G401 (cell line): ENCODE measurements around the gene HINT3. TPM values are rescaled to one million over a fixed set of nuclear protein-coding genes. Genes with fewer than 3 reads are reported as not detected.
"Not testable (repeated sequence)": the region's sequence is repeated elsewhere in the genome, so short reads cannot be mapped to it uniquely, and the experiment has no call there.

Source experiments
- DNase-seq: peaks from one replicate; pipeline ENCODE4 v3.0.0-alpha.2; 2015; ENCODE audit warnings: low spot score
- in situ Hi-C: cut with HindIII; loops from 2 replicates; pipeline ENCODE4 v1.10.0; 2016; ENCODE audit warnings: low sequenced_read_pairs, mixed read lengths
- total RNA-seq: library from RNA; depleted of rRNA; stranded (reverse); fragments of >200 nt; shearing (Covaris generic); gene quantifications from 2 replicates; pipeline ENCODE4 v1.2.3, GENCODE V29; 2014; rRNA removed

Gene HINT3
- total RNA-seq = 9.0 and 9.8 TPM in 2 replicates

GRCh38 chr6:125956506-125957390 is at the start of gene HINT3:
TSS of gene HINT3 (plus strand) at chr6:125956770. CDS start at chr6:125956978, 208 bp downstream.
- in situ Hi-C loops = no loop called here

GRCh38 chr6:125910527-125910926 is 46.0 kb upstream of the HINT3 start:
- DNase-seq = no peak
- in situ Hi-C loops = no loop called here

More at GRCh38 chr6:125956506-125957390, at the start of gene HINT3:
- peak; percentile 98 for DNase-seq

- DNase-seq, in situ Hi-C loops: not testable (repeated sequence)
Observed at GRCh38 chr6:125911051-125911451, 45.5 kb upstream of the HINT3 start.

GRCh38 chr6:125912430-125912829 is 44.1 kb upstream of the HINT3 start:
- in situ Hi-C loops = not testable (repeated sequence)

GRCh38 chr6:125913145-125913544 is 43.4 kb upstream of the HINT3 start:
- in situ Hi-C loops = no loop called here
- no peak for DNase-seq

More at GRCh38 chr6:125912430-125912829, 44.1 kb upstream of the HINT3 start:
- DNase-seq = not testable (repeated sequence)

GRCh38 chr6:125913864-125914351 is 42.7 kb upstream of the HINT3 start:
- no peak for DNase-seq

GRCh38 chr6:125918230-125918629 is 38.3 kb upstream of the HINT3 start:
- in situ Hi-C loops = no loop called here
- DNase-seq = no peak

More at GRCh38 chr6:125913864-125914351, 42.7 kb upstream of the HINT3 start:
- in situ Hi-C loops = no loop called here

GRCh38 chr6:125918681-125919566 is 37.6 kb upstream of the HINT3 start:
- in situ Hi-C loops = no loop called here

GRCh38 chr6:125919618-125920017 is 37.0 kb upstream of the HINT3 start:
- in situ Hi-C loops = no loop called here
- no peak for DNase-seq

More at GRCh38 chr6:125918681-125919566, 37.6 kb upstream of the HINT3 start:
- DNase-seq = peak; percentile 12

GRCh38 chr6:125922322-125922860 is 34.2 kb upstream of the HINT3 start:
- in situ Hi-C loops = no loop called here
- DNase-seq = no peak

- in situ Hi-C loops = no loop called here
- DNase-seq = no peak
Observed at GRCh38 chr6:125923366-125923877, 33.1 kb upstream of the HINT3 start.

GRCh38 chr6:125924169-125924568 is 32.4 kb upstream of the HINT3 start:
- no peak for DNase-seq
- in situ Hi-C loops = no loop called here

- in situ Hi-C loops = no loop called here
- DNase-seq = no peak
Observed at GRCh38 chr6:125924697-125925358, 31.7 kb upstream of the HINT3 start.

GRCh38 chr6:125926711-125927110 is 29.9 kb upstream of the HINT3 start:
- DNase-seq = no peak
- in situ Hi-C loops = no loop called here

GRCh38 chr6:125927761-125928160 is 28.8 kb upstream of the HINT3 start:
- in situ Hi-C loops = no loop called here
- no peak for DNase-seq

- no peak for DNase-seq
- in situ Hi-C loops = no loop called here
Observed at GRCh38 chr6:125930765-125931418, 25.7 kb upstream of the HINT3 start.

- DNase-seq = no peak
- in situ Hi-C loops = no loop called here
Observed at GRCh38 chr6:125931733-125932450, 24.7 kb upstream of the HINT3 start.

- DNase-seq = no peak
- in situ Hi-C loops = no loop called here
Observed at GRCh38 chr6:125932451-125932795, 24.1 kb upstream of the HINT3 start.
